A673 (cell line): Measurements from ENCODE around the gene COL11A1.

ENCODE experiments used
- EZH2 ChIP-seq: fragments of 200-600 bp; sonication (generic); IDR thresholded peaks from 2 replicates; pipeline ENCODE4 v1.6.1; 2017; ENCODE audit warnings: borderline replicate concordance, low read depth, mild to moderate bottlenecking, mixed read lengths, antibody characterized with exemption, low read length; ENCODE audit not compliant: poor library complexity, severe bottlenecking
- TF ChIP-seq, protein P1 (sequence below): fragments of 300-800, 200-600 bp; sonication (generic); conservative IDR thresholded peaks from 2 replicates; pipeline ENCODE4 v1.5.1; 2017; ENCODE audit warnings: low read depth, mild to moderate bottlenecking, antibody characterized with exemption, low read length, moderate library complexity, mixed read lengths

DNA sequence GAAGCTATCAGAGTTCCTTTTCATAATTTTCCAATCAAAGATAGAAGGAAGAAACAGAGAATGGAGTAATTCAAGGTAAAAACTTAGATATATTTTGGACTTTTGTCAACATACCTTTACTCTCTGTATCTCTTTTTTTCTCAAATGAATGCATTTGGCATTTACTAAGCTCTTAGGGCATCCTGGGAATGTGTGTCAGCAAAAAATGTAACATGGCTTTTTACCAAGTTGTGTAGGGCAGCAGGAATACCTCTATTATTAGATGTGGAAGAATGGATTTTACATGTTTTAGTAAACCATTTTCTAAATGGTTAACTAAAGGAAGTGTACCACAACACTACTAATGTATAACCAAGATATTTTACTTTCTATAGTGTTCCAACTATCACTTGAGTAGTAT, 4.2 kb upstream of the COL11A1 start:
- TF ChIP-seq, protein P1, sequence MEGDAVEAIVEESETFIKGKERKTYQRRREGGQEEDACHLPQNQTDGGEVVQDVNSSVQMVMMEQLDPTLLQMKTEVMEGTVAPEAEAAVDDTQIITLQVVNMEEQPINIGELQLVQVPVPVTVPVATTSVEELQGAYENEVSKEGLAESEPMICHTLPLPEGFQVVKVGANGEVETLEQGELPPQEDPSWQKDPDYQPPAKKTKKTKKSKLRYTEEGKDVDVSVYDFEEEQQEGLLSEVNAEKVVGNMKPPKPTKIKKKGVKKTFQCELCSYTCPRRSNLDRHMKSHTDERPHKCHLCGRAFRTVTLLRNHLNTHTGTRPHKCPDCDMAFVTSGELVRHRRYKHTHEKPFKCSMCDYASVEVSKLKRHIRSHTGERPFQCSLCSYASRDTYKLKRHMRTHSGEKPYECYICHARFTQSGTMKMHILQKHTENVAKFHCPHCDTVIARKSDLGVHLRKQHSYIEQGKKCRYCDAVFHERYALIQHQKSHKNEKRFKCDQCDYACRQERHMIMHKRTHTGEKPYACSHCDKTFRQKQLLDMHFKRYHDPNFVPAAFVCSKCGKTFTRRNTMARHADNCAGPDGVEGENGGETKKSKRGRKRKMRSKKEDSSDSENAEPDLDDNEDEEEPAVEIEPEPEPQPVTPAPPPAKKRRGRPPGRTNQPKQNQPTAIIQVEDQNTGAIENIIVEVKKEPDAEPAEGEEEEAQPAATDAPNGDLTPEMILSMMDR, result no peak
- no peak for TF ChIP-seq EZH2
